ENCODE results near the gene INPP5D. TPM values are rescaled to one million over a fixed set of nuclear protein-coding genes. Genes with fewer than 3 reads are reported as not detected.

The INPP5D gene
- total and polyA plus RNA-seq, 2 of the 13 experiments (the other 11 are each of a cell fraction or from before 2014, with no cell fraction given): 16.7 to 18.0 TPM

DNA sequence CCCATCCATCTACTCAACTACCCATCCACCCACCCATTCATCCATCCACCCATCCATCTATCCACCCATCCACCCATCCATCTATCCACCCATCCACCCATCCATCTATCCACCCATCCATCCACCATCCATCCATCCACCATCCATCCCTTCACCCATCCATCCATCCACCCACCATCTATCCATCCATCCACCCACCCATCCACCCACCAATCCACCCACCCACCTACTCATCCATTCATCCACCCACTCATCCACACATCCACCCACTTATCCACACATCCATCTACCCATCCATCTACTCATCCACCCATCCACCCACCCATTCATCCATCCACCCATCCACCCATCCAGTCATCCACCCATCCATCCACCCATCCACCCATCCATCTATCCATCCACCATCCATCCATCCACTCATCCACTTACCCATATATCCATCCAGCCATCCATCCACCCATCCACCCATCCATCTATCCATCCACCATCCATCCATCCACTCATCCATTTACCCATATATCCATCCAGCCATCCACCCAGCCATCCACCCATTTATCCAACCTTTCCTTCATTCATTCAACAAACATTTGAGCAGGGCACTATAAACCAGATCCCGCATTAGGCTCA, 45.0 kb upstream of the INPP5D start:
- ChIA-PET POLR2A (no interaction called here), CTCF (ENCODE audit: low intra/inter-chr PET ratio, low total read pairs) (no interaction called here)
- no peak overlapping the region for H3K27ac ChIP-seq (ENCODE audit: extremely low read length, insufficient read depth, low read length)
- H3K9me3 ChIP-seq (ENCODE audit: low read length): no peaks in the 10 kb centered on the region
- no peaks in the 10 kb centered on the region; a peak in 1 of 5 replicates for H3K27me3 ChIP-seq (ENCODE audit: control insufficient read depth in 1 of 2, insufficient read depth in 2 of 2, low read length in 2 of 2)
- ATAC-seq: no peak
- peaks cover 21% of the 10 kb centered on the region for H3K79me2 ChIP-seq (ENCODE audit: insufficient read depth, low read length)
- no peak overlapping the region for H3K9ac ChIP-seq (ENCODE audit: insufficient read depth, low read depth, low read length)
- no peak overlapping the region for H2AFZ ChIP-seq (ENCODE audit: low read length)
- 74% methylated on average over 1 of the region's 1 CpG for WGBS (ENCODE audit: low lambda C conversion rate)
- H3K4me3 ChIP-seq (replicated peaks in 1 of 3; ENCODE audit: insufficient read depth in 1 of 3, low read depth in 2 of 3, low read length in 3 of 3): no peak overlapping the region
- H4K20me1 ChIP-seq (ENCODE audit: insufficient read depth, low read length): no peaks in the 10 kb centered on the region
- peaks cover 37% of the 10 kb centered on the region for H3K4me1 ChIP-seq (ENCODE audit: insufficient read depth, low read length)
- in situ Hi-C loops (cut with HindIII; ENCODE audit: extremely low pct_ligation_motif_present, low pct_unique_long_range_greater_than_20kb): no loop called here
- DNase-seq (ENCODE audit: low spot score): no peak
- no peak for FAIRE-seq
- no peak overlapping the region for H3K4me2 ChIP-seq (ENCODE audit: low read depth, low read length)
- intact Hi-C loops (cut with micrococcal nuclease; ENCODE audit: unreplicated experiment): no loop called here
- H3K36me3 ChIP-seq (replicated peaks in 1 of 2; ENCODE audit: control insufficient read depth in 1 of 2, insufficient read depth in 2 of 2, low read length in 2 of 2): no peaks in the 10 kb centered on the region
- BruUV-seq (replicated peaks): no TSS peak
- TF ChIP-seq DPF2 (CRISPR knock-in tag; IDR thresholded peaks at IDR 0.05; ENCODE audit: borderline replicate concordance, low read depth) (no peak), SMARCE1 (IDR thresholded peaks at IDR 0.05; ENCODE audit: borderline replicate concordance) (no peak), BRCA1 (CRISPR knock-in tag; IDR thresholded peaks at IDR 0.05) (no peak), ZNF549 (CRISPR knock-in tag; IDR thresholded peaks at IDR 0.05) (no peak), IKZF1 (IDR thresholded peaks at IDR 0.05) (no peak), CAMTA2 (CRISPR knock-in tag; IDR thresholded peaks at IDR 0.05; ENCODE audit: borderline replicate concordance) (no peak), SIN3A (IDR thresholded peaks at IDR 0.05; ENCODE audit: borderline replicate concordance, low read depth, low read length) (no peak), ZNF619 (CRISPR knock-in tag; IDR thresholded peaks at IDR 0.05) (no peak), ZNF382 (CRISPR knock-in tag; IDR thresholded peaks at IDR 0.05; ENCODE audit: borderline replicate concordance) (no peak)
- TF ChIP-seq, protein P1, sequence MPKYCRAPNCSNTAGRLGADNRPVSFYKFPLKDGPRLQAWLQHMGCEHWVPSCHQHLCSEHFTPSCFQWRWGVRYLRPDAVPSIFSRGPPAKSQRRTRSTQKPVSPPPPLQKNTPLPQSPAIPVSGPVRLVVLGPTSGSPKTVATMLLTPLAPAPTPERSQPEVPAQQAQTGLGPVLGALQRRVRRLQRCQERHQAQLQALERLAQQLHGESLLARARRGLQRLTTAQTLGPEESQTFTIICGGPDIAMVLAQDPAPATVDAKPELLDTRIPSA (CRISPR knock-in tag; IDR thresholded peaks at IDR 0.05; ENCODE audit: borderline replicate concordance): no peak
- TF ChIP-seq, protein P2, sequence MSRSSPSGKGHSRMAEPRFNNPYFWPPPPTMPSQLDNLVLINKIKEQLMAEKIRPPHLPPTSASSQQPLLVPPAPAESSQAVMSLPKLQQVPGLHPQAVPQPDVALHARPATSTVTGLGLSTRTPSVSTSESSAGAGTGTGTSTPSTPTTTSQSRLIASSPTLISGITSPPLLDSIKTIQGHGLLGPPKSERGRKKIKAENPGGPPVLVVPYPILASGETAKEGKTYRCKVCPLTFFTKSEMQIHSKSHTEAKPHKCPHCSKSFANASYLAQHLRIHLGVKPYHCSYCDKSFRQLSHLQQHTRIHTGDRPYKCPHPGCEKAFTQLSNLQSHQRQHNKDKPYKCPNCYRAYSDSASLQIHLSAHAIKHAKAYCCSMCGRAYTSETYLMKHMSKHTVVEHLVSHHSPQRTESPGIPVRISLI (CRISPR knock-in tag; IDR thresholded peaks at IDR 0.05; ENCODE audit: borderline replicate concordance): no peak
- TF ChIP-seq, protein P3, sequence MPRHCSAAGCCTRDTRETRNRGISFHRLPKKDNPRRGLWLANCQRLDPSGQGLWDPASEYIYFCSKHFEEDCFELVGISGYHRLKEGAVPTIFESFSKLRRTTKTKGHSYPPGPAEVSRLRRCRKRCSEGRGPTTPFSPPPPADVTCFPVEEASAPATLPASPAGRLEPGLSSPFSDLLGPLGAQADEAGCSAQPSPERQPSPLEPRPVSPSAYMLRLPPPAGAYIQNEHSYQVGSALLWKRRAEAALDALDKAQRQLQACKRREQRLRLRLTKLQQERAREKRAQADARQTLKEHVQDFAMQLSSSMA (CRISPR knock-in tag; IDR thresholded peaks at IDR 0.05): no peak
- TF ChIP-seq, protein P4, sequence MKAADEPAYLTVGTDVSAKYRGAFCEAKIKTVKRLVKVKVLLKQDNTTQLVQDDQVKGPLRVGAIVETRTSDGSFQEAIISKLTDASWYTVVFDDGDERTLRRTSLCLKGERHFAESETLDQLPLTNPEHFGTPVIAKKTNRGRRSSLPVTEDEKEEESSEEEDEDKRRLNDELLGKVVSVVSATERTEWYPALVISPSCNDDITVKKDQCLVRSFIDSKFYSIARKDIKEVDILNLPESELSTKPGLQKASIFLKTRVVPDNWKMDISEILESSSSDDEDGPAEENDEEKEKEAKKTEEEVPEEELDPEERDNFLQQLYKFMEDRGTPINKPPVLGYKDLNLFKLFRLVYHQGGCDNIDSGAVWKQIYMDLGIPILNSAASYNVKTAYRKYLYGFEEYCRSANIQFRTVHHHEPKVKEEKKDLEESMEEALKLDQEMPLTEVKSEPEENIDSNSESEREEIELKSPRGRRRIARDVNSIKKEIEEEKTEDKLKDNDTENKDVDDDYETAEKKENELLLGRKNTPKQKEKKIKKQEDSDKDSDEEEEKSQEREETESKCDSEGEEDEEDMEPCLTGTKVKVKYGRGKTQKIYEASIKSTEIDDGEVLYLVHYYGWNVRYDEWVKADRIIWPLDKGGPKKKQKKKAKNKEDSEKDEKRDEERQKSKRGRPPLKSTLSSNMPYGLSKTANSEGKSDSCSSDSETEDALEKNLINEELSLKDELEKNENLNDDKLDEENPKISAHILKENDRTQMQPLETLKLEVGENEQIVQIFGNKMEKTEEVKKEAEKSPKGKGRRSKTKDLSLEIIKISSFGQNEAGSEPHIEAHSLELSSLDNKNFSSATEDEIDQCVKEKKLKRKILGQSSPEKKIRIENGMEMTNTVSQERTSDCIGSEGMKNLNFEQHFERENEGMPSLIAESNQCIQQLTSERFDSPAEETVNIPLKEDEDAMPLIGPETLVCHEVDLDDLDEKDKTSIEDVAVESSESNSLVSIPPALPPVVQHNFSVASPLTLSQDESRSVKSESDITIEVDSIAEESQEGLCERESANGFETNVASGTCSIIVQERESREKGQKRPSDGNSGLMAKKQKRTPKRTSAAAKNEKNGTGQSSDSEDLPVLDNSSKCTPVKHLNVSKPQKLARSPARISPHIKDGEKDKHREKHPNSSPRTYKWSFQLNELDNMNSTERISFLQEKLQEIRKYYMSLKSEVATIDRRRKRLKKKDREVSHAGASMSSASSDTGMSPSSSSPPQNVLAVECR (CRISPR knock-in tag; IDR thresholded peaks at IDR 0.05; ENCODE audit: borderline replicate concordance): no peak
- TF ChIP-seq, protein P5, sequence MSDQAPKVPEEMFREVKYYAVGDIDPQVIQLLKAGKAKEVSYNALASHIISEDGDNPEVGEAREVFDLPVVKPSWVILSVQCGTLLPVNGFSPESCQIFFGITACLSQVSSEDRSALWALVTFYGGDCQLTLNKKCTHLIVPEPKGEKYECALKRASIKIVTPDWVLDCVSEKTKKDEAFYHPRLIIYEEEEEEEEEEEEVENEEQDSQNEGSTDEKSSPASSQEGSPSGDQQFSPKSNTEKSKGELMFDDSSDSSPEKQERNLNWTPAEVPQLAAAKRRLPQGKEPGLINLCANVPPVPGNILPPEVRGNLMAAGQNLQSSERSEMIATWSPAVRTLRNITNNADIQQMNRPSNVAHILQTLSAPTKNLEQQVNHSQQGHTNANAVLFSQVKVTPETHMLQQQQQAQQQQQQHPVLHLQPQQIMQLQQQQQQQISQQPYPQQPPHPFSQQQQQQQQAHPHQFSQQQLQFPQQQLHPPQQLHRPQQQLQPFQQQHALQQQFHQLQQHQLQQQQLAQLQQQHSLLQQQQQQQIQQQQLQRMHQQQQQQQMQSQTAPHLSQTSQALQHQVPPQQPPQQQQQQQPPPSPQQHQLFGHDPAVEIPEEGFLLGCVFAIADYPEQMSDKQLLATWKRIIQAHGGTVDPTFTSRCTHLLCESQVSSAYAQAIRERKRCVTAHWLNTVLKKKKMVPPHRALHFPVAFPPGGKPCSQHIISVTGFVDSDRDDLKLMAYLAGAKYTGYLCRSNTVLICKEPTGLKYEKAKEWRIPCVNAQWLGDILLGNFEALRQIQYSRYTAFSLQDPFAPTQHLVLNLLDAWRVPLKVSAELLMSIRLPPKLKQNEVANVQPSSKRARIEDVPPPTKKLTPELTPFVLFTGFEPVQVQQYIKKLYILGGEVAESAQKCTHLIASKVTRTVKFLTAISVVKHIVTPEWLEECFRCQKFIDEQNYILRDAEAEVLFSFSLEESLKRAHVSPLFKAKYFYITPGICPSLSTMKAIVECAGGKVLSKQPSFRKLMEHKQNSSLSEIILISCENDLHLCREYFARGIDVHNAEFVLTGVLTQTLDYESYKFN (CRISPR knock-in tag; conservative IDR thresholded peaks at IDR 0.05): no peak
